HG02840 (cell line): Measurements from ENCODE around the gene FOXC2.

Experiments
- ATAC-seq: cut with Tn5 transposase; IDR thresholded peaks from one replicate; pipeline ENCODE4 v1.9.1; 2021; ENCODE audit warnings: mild to moderate bottlenecking, moderate library complexity, moderate number of reproducible peaks; ENCODE audit not compliant: unreplicated experiment, low FRiP score

FOXC2 gene

GRCh38 chr16:86566601-86566965 is at the start of gene FOXC2:
Gene FOXC2 (plus strand): TSS chr16:86566829. CDS start chr16:86567336, 507 bp downstream.
- ATAC-seq, result no peak

GRCh38 chr16:86517033-86517432 is 49.6 kb upstream of the FOXC2 start:
- no peak for ATAC-seq

- no peak for ATAC-seq
These were observed 48.9 kb upstream of the FOXC2 start for GRCh38 chr16:86517652-86518258.

GRCh38 chr16:86519007-86519648 is 47.5 kb upstream of the FOXC2 start:
- no peak for ATAC-seq

GRCh38 chr16:86519649-86520316 is 46.8 kb upstream of the FOXC2 start:
- ATAC-seq, result no peak

GRCh38 chr16:86520317-86521210 is 46.1 kb upstream of the FOXC2 start:
- ATAC-seq, result no peak

- ATAC-seq, result no peak
These were observed 45.1 kb upstream of the FOXC2 start for GRCh38 chr16:86521236-86522197.

GRCh38 chr16:86522634-86523033 is 44.0 kb upstream of the FOXC2 start:
- no peak for ATAC-seq

- ATAC-seq, result no peak
These were observed 43.4 kb upstream of the FOXC2 start for GRCh38 chr16:86523166-86523740.

GRCh38 chr16:86524029-86524428 is 42.6 kb upstream of the FOXC2 start:
- ATAC-seq, result no peak

- ATAC-seq, result no peak
These were observed 40.9 kb upstream of the FOXC2 start for GRCh38 chr16:86525696-86526095.

- no peak for ATAC-seq
These were observed 39.3 kb upstream of the FOXC2 start for GRCh38 chr16:86527366-86527765.

GRCh38 chr16:86528061-86528929 is 38.3 kb upstream of the FOXC2 start:
- ATAC-seq, result no peak

GRCh38 chr16:86529160-86529559 is 37.5 kb upstream of the FOXC2 start:
- ATAC-seq, result no peak

- ATAC-seq, result no peak
These were observed 36.1 kb upstream of the FOXC2 start for GRCh38 chr16:86530251-86531190.

GRCh38 chr16:86531191-86531545 is 35.5 kb upstream of the FOXC2 start:
- ATAC-seq, result no peak
